ENCODE data around the gene RASSF1.
"Not testable (repeated sequence)": the region's sequence is repeated elsewhere in the genome, so short reads cannot be mapped to it uniquely, and the experiment has no call there.

RASSF1 gene

GRCh38 chr3:50288387-50289007, 52.1 kb downstream of the RASSF1 start:
- Histone ChIP-seq H3K4me3 (no peak overlapping the region), H3K9ac (no peak overlapping the region), H3K4me2 (no peak overlapping the region), H3K27me3 (no peaks in the 10 kb centered on the region), H4K20me1 (peaks cover 0 to 62% (median 27%) of the 10 kb centered on the region in 11 experiments; a peak in 14 of 22 replicates), H3K4me1 (peaks cover 20 to 26% (median 23%) of the 10 kb centered on the region in 10 experiments), H3K9me3 (replicated peaks in 1 of 11) (no peaks in the 10 kb centered on the region), H3K36me3 (peaks cover 45 to 61% (median 56%) of the 10 kb centered on the region in 11 experiments), H3K27ac (no peak overlapping the region)
- TF ChIP-seq Cebpa-rat (IDR thresholded peaks at IDR 0.05) = no peak

- H4K20me1 ChIP-seq = peaks cover 0 to 62% (median 27%) of the 10 kb centered on the region in 11 experiments; a peak in 14 of 22 replicates
- no peak for TF ChIP-seq Cebpa-rat (IDR thresholded peaks at IDR 0.05)
- no peak overlapping the region for H3K27ac ChIP-seq
- peaks cover 45 to 61% (median 56%) of the 10 kb centered on the region in 11 experiments for H3K36me3 ChIP-seq
- H3K4me3 ChIP-seq = no peak overlapping the region
- H3K9me3 ChIP-seq (replicated peaks in 1 of 11) = no peaks in the 10 kb centered on the region
- H3K9ac ChIP-seq = 0 out of 22 replicates have a peak overlapping the region, but pooled peaks of 1 of the 11 experiments have one; percentile 27
- H3K4me1 ChIP-seq = peaks cover 10 to 15% (median 13%) of the 10 kb centered on the region in 10 experiments
- no peaks in the 10 kb centered on the region for H3K27me3 ChIP-seq
- no peak overlapping the region for H3K4me2 ChIP-seq
Observed at GRCh38 chr3:50287262-50287661, 53.4 kb downstream of the RASSF1 start.

- Histone ChIP-seq H3K4me3 (no peak overlapping the region), H4K20me1 (peaks cover 0 to 62% (median 27%) of the 10 kb centered on the region in 11 experiments; a peak in 14 of 22 replicates), H3K27me3 (no peaks in the 10 kb centered on the region), H3K4me1 (peaks cover 10 to 15% (median 13%) of the 10 kb centered on the region in 10 experiments), H3K9me3 (replicated peaks in 1 of 11) (no peaks in the 10 kb centered on the region), H3K4me2 (no peak overlapping the region), H3K27ac (no peak overlapping the region), H3K9ac (no peak overlapping the region), H3K36me3 (peaks cover 45 to 61% (median 56%) of the 10 kb centered on the region in 11 experiments)
- TF ChIP-seq Cebpa-rat (IDR thresholded peaks at IDR 0.05) = no peak
Observed at GRCh38 chr3:50286322-50287227, 54.1 kb downstream of the RASSF1 start.

GRCh38 chr3:50284121-50284520, 56.5 kb downstream of the RASSF1 start:
- not testable (repeated sequence) for H3K27ac ChIP-seq; H3K4me1 ChIP-seq; H3K4me3 ChIP-seq; H3K9ac ChIP-seq; H3K9me3 ChIP-seq (replicated peaks in 1 of 11); H3K4me2 ChIP-seq; H3K27me3 ChIP-seq
- Histone ChIP-seq H3K36me3 (peaks cover 30 to 44% (median 39%) of the 10 kb centered on the region in 11 experiments), H4K20me1 (peaks cover 0 to 44% (median 20%) of the 10 kb centered on the region in 11 experiments; a peak in 15 of 22 replicates)

Measured in BLaER1 treated with 17β-estradiol and CSF1 and Interleukin-3, amounts not matched to agents 10 nM and 100 nM (cell line).